ENCODE data around the gene DRAXIN.

DRAXIN gene

GRCh38 chr1:11680270-11681070 lies 11.0 kb upstream of the DRAXIN start (continued):
- TF ChIP-seq KLF7 (tag by site-specific recombination; IDR thresholded peaks at IDR 0.05; ENCODE audit: borderline replicate concordance) (no peak), ZNF48 (tag by site-specific recombination; IDR thresholded peaks at IDR 0.05) (no peak), ZBTB1 (tag by site-specific recombination; IDR thresholded peaks at IDR 0.05) (no peak), ZEB2 (tag by site-specific recombination; IDR thresholded peaks at IDR 0.05) (peak; percentile 72), ZNF843 (tag by site-specific recombination; IDR thresholded peaks at IDR 0.05) (0 out of 2 replicates have a peak, but pooled peaks have one; percentile 30), ZNF19 (tag by site-specific recombination; IDR thresholded peaks at IDR 0.05; ENCODE audit: low read depth) (no peak), SCRT2 (tag by site-specific recombination; IDR thresholded peaks at IDR 0.05) (no peak), PBX3 (CRISPR knock-in tag; IDR thresholded peaks at IDR 0.05) (no peak), ZFP37 (tag by site-specific recombination; IDR thresholded peaks at IDR 0.05) (no peak), ZFHX2 (tag by site-specific recombination; conservative IDR thresholded peaks at IDR 0.05) (0 out of 2 replicates have a peak, but pooled peaks have one; percentile 1), ZNF26 (tag by site-specific recombination; IDR thresholded peaks at IDR 0.05) (no peak), ZNF146 (tag by site-specific recombination; IDR thresholded peaks at IDR 0.05) (peak; percentile 45; the same call in 1 of the 2 replicates), ZSCAN16 (tag by site-specific recombination; IDR thresholded peaks at IDR 0.05) (no peak), PRDM4 (tag by site-specific recombination; IDR thresholded peaks at IDR 0.05) (no peak), YY2 (tag by site-specific recombination; IDR thresholded peaks at IDR 0.05) (no peak), HOXA7 (CRISPR knock-in tag; IDR thresholded peaks at IDR 0.05; ENCODE audit: borderline replicate concordance) (no peak), KLF10 (tag by site-specific recombination; IDR thresholded peaks at IDR 0.05) (no peak), ZNF624 (tag by site-specific recombination; IDR thresholded peaks at IDR 0.05) (no peak), HOXD13 (CRISPR knock-in tag; IDR thresholded peaks at IDR 0.05; ENCODE audit: borderline replicate concordance) (no peak), ZNF274 (IDR thresholded peaks at IDR 0.05; ENCODE audit: low read length) (no peak), ZNF274 (tag by site-specific recombination; IDR thresholded peaks at IDR 0.05; ENCODE audit: borderline replicate concordance) (no peak), MEIS1 (CRISPR knock-in tag; IDR thresholded peaks at IDR 0.05; ENCODE audit: borderline replicate concordance) (no peak), ZNF362 (tag by site-specific recombination; IDR thresholded peaks at IDR 0.05) (no peak), TRIM28 (IDR thresholded peaks at IDR 0.05; ENCODE audit: borderline replicate concordance, low read length) (no peak), ZNF76 (tag by site-specific recombination; IDR thresholded peaks at IDR 0.05; ENCODE audit: borderline replicate concordance, low read depth) (no peak), ZNF488 (tag by site-specific recombination; IDR thresholded peaks at IDR 0.05) (no peak), ZBTB21 (tag by site-specific recombination; IDR thresholded peaks at IDR 0.05) (no peak), ZNF629 (tag by site-specific recombination; IDR thresholded peaks at IDR 0.05) (no peak), OVOL3 (tag by site-specific recombination; IDR thresholded peaks at IDR 0.05) (peak; percentile 65; the same call in 1 of the 2 replicates), ZNF223 (tag by site-specific recombination; IDR thresholded peaks at IDR 0.05) (no peak), ZNF114 (tag by site-specific recombination; IDR thresholded peaks at IDR 0.05) (no peak), ZBTB26 (tag by site-specific recombination; optimal IDR thresholded peaks at IDR 0.05) (peak; percentile 73), ZNF707 (tag by site-specific recombination; IDR thresholded peaks at IDR 0.05) (no peak), ZNF302 (tag by site-specific recombination; IDR thresholded peaks at IDR 0.05; ENCODE audit: low read depth) (no peak)

All from HEK293 (cell line).